GM21360 (cell line): ENCODE results near the gene SMCO4.
"Not testable (repeated sequence)": the region's sequence is repeated elsewhere in the genome, so short reads cannot be mapped to it uniquely, and the experiment has no call there.

Source experiments
- ATAC-seq: cut with Tn5 transposase; IDR thresholded peaks from one replicate; pipeline ENCODE4 v1.9.1; 2021; ENCODE audit warnings: mild to moderate bottlenecking, moderate library complexity; ENCODE audit not compliant: unreplicated experiment

Gene SMCO4, protein sequence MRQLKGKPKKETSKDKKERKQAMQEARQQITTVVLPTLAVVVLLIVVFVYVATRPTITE

DNA sequence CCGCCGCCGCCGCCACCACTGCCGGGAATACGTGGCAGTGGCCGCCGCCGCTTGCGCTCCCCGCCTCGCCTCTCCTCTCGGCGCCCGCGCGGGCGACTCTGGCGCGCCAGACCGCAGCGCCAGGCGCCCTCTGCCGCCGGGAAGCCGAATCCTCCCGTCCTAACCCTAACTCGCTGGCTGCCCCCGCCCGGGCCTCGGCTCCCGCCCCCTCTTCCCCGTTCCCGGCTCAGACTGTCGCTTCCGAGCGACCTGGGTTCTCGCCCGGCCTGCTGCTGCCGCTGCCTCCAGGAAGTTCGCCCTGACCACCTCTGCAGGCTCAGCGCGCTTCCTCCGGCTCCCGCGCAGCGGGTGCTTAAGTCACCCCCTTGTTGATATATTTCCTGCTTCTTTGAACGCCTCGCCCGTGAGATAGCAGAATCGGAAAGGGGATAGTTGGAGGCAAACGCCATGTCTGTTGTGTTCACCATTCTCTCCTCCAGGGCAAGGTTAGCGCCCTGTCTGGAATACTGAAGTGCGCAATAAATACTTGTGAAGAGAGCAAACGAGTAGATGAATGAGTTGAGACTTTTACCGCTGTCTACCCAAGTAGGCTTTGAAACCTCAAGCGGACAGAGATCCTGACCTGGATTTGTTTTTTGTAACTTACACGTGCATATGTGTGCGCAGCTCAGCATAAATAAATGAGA is at the start of gene SMCO4:
SMCO4 (minus strand) TSS at position 100 of the 686 bp plus-strand sequence. CDS start 64,202 bp downstream, outside the sequence.
- ATAC-seq: peak; percentile 69

DNA sequence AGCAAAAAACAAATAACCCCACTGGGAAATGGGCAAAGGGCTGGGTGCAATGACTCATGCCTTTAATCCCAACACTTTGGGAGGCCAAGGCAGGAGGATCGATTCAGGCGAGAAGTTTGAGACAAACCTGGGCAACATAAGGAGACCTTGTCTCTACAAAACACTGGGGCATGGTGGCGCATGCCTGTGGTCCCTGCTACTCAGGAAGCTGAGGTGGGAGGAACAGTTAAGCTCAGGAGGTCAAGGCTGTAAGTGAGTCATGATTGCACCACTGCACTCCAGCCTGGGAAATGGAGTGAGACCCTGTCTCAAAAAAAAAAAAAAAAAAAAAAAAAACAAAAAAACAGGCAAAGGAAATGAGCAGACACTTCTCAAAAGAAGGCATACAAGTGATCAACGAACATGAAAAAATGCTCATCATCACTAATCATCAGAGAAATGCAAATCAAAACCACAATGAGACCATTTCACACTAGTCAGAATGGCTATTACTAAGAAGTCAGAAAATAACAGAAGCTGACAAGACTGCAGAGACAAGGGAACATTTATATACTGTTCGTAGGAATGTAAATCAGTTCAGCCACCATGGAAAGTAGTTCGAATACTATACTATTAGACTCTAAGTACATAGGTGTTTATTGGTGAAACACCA is 48.2 kb upstream of the SMCO4 start:
- ATAC-seq: peak; percentile 82

DNA sequence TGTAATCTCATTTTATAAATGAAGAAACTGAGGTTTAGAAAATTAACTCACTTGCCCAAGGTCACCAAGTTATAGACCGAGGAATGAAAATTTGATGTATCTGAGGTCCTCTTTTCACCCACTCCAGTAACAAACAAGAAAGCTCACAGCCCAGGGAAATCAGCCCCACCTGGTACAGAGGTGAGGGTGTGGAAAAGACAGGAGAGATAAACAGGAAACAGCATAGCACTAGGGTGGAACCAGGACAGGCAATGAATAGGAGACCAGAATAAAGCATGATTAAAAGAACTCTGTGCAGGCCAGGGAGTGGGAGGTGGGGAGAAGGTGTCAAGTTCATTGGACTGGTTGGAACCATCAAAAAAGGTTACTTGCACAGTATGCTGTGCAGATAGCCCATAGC is 46.2 kb upstream of the SMCO4 start:
- no peak for ATAC-seq

DNA sequence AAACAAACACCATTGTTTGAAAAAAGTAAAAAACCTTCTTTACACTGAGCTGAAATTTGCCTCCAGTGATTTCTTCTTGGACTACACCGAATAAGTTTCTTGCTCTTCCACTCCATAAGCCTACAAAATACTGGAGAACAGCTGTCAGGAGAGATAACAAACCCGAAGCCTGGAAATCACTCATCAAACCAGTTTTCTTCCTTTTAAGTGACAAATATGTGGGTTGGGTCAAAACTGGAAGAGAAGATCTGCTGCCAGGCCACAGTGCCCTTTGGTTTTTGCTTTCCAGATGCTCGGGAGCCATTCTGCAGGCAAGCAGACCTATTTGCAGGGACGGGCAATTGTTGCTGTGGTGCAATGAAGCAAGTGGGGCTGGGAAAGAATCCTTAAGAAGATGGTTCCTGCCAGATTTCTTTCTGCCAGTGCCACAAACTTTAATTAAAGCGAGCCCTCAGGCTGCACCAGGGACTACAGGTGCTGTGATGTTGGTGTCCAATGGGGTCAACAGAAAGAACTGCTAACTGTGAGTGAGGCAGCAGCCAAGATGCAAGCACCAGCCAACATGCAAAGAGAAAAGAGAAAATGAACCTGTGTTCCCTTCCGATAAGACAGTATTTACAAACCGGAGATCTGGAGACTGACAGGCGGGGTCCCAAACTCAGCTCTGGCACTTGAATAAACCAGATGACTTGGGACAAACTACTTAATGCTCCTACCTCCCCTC is 44.8 kb upstream of the SMCO4 start:
- ATAC-seq: no peak

DNA sequence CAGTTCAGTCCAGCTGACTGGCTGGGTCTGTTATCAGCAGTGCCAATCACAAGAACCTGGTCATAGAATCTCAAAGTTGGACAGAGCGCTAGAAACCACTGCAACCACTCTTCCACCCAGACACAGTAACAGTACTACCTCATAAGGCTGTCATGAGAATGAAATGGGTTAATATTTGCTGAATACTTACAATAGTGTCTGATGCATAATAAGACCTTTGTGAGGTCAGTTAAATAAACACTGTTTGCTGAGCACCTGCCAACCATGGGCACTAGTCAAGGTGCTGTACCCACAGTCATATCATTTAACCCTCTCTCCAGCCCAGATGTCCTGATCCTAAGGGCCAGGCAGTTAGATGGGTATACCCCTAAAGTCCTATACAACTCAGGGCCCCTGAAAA is 44.2 kb upstream of the SMCO4 start:
- ATAC-seq: not testable (repeated sequence)

DNA sequence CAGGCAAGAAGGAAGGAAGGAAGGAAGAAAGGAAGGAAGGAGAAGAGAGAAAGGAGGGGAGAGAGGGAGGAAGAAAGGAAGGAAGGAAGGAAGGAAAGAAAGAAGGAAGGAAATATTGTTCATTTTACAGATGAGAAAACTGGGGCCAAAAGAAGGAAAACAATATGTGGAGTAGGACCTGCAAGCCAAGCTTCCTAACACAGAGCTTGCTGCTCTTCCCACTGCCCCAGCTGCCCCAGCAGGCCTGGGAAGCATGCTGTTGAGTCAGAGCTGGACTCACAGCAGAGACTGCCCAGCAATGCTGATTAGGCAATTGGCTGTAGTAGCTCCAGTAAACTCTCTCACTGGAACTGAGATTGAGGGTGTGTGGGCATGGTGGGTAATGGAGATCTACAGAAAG is 42.6 kb upstream of the SMCO4 start:
- no peak for ATAC-seq

DNA sequence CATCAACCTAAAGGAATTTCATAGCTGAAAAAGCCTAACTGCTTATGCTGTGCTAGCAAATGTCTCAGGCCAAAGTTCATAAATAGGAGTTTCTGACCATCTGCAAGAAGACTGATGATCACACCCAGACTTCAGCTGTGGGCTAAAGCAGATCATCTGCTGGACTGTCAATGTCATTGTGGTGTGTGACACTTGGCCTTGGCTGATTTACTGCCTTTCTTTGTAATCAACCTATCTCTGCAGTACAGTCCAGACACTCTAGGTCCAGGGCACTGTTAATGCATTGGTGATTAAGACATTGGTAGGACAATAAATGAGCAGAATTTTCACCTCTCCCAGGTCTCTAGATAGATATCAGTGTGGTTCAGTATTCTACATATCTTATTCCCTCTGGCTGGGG is 40.3 kb upstream of the SMCO4 start:
- no peak for ATAC-seq

DNA sequence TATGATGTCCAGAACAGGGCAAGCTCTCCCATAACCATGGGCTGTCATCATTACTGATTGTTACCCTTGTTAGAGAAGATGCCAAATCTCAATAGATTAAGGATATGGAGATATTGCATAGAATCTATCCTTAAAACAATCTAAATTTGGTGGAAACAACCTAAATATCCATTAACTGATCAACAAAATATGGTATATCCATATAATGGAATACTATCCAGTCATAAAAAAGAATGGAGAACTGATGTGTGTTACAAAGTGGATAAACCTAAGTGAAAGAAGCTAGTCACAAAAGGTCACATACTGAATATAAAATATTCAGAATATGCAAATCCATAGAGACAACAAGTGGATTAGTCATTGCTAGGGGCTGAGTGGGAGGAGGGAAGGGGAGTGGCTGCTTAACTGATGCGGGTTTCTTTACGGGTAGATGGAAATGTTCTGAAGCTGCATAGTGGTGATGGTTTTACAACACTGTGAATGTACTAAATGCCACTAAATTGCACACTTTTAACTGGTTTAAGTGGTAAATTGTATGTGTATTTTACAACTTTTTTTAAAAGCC is 36.1 kb upstream of the SMCO4 start:
- no peak for ATAC-seq

DNA sequence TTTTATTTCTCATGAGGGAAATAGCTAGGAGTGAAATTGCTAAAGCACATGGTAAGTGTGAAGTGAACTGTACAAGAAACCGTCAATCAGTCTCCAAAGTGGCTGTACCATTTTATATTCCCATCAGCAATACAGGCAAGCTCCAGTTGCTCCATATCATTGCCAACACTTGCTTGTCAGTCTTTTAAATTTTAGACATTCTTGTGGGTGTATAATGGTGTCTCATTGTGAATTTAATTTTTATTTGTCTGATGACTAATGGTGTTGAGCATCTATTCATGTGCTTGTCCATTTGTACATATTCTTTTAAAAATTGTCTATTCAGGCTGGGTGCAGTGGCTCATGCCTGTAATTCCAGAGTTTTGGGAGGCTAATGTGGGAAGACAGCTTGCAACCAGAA is 34.1 kb upstream of the SMCO4 start:
- no peak for ATAC-seq

DNA sequence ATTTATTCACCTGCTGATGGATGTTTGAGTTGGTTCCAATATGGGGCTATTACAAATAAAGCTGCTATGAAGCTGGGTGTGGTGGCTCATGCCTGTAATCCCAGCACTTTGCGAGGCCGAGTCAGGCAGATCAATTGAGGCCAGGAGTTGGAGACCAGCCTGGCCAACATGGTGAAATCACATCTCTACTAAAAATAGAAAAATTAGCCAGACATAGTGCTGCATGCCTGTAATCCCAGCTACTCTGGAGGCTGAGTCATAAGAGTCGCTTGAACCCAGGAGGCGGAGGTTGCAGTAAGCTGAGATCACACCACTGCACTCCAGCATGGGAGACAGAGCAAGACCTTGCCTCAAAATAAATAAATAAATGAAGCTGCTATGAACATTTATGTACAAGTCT is 33.7 kb upstream of the SMCO4 start:
- ATAC-seq: not testable (repeated sequence)

DNA sequence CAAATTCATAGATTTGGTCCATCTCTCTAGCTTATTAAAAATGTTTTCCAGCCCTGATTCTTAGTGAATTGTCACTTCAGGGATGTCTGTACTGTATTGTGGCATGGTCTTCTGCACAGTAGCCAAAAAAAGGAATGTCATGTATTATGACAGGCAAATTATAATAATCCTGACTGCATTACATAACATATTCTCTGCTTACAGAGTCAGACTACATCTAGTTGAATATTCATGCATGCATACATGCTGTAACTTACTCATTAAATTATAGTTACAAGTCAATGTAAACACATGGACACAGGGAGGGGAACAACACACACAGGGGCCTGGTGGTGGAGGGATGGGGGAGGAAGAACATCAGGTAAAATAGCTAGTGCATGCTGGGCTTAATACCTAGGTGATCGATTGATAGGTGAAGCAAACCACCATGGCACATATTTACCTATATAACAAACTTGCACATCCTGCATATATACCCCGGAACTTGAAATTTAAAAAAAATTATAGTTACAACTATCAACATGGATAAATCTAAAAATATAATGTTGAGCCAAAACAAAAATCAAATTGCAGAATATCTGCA is 31.5 kb upstream of the SMCO4 start:
- no peak for ATAC-seq

DNA sequence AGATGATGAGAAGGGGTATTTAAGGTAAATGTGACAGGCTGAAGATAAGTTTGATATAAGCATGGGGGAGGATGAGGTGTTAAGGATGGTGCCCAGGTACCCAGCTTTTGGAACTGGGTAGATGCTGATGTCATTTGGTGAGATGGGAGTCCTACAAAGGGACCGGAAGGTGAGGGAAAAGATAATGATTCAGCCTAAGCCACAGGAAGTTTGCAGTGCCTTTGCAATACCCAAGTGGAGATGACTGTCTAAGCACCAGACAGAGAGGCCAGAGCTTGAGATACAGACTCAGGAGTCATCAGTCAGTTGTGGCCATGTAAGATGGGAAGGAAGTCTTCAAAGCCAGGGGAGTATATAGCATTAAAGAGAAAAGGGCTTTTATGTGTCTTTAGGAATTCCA is 30.0 kb upstream of the SMCO4 start:
- no peak for ATAC-seq

DNA sequence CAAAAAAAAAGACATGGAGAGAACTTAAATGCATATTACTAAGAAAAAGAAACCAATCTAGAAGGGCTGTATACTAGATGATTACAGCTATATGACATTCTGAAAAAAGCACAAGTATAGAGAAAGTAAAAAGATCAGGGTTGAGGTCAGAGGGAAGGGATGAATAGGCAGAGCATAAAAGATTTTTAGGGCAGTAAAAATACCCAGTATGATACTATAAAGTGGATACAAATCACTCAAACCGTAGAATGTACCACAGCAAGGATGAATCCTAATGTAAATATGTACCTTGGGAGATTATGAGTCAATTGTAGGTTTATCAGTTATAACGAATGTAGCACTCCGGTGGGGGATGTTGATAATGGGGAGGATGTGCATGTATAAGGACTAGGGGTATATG is 29.4 kb upstream of the SMCO4 start:
- no peak for ATAC-seq

DNA sequence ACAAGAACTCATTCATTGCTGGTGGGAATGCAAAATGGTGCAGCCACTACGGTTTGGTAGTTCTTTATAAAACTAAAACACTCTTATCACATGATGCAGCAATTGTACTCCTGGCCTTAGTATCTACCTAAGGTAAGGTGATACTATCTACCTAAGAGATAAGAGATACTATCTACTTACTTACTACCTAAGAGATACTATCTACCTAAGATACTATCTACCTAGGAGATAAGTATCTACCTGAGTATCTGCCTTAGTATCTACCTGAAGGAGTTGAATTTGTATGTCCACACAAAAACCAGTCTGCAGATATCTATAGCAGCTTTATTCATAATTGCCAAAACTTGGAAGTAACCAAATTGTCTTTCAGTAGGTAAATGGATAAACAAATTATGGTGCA is 29.0 kb upstream of the SMCO4 start:
- ATAC-seq: no peak

DNA sequence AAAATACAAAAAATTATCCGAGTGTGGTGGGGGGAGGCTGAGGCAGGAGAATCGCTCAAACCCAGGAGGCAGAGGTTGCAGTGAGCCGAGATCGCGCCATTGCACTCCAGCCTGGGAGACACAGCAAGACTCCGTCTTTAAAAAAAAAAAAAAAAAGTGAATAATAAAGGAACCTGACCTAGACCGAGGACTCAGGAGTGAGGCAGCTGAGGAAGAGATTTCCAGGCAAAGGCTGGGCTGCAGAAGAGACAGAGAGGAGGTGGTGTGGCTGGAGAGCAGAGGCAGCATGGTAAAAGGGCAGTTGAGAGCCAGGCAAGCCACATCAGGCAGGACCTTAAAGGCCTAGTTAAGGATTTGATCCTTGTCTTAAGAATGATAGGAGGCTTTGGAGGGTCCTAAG is 28.4 kb upstream of the SMCO4 start:
- no peak for ATAC-seq

DNA sequence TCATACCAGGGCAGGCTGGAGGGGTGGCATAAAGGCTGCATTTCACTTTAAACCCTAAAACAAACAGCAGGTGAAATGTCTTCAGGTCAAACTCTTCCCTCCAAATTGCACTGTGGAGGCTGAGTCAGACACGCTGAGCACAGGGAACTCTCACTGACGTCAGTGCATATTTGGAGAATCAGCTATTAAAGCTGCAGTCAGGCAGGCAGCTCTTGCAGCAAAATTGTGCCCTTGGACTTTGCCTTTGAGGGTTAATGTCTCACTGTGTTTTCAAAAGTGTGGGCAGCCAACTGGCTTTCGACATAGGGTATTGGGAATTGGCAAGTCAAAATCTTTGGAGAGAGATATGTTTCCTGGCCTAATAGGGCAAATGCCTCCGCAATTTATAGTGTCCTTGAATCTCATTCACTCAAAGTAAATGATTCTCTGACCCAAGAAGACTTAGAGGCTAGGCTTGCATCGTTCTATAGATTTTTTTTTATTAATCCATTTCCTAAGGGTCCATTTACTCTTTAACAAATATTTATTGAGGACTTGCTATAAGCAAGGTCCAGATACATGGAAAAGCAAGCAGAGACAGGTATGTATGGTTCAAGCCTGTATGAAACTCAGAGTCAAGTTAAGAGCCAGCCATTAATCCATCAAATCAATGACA is 27.7 kb upstream of the SMCO4 start:
- ATAC-seq: no peak

DNA sequence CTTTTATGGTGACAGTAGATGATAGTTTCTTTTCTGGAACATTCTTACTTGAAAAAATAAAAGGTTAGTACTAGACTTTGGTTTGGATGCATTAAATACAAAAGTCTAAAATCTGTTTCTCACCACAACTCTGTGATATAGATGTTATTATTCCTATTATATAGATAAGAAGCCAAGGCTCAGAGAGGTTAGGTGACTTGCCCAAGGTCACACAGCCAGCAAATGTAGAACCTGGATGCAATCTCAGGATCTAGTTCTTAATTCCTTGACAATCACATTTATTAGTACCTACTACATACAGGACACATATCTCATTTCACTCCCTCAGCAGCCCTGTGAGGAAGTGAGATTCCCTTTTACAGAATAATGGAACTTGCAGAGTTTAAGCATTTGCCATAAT is 26.3 kb upstream of the SMCO4 start:
- ATAC-seq: no peak

DNA sequence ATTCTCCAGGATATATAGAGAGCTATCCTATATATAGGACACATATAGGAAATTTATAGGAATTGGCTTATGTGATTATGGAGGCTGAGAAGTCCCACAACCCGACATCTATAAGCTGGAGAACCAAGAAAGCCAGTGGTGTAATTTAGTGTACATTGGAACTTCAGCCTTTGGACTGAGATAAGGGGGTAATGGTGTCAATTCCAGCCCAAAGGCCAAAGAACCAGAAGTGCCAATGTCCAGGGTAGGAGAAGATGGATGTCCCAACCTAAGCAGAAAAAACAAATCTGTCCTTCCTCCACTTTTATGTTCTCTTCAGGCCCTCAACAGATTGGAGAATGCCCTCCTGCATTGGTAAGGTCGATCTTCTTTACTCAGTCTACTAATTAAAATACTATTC is 25.5 kb upstream of the SMCO4 start:
- ATAC-seq: no peak

DNA sequence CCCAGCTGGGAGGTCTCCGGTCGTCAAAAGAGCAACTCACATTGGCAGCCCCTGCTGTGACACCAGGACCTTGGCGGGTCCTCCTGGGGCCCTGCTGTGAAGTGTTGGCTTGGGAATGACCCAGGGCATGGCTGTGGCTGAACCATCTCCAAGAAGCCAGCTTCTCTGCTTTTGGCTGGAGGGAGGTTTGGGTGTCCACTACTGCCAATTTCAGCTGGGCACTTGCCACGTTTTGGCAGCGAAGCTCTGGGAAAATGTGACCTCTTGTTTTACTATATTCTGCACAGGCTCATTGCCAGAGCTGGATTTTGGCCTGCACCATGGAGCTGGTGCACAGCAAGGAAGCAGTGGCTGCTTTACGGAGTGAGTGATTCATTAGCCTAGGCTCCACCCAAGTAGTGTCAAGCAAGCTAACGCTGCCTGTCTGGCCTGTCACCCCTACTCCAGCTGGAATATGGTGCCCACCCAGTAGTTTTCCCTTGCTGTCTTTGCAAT is 24.3 kb upstream of the SMCO4 start:
- ATAC-seq: no peak

DNA sequence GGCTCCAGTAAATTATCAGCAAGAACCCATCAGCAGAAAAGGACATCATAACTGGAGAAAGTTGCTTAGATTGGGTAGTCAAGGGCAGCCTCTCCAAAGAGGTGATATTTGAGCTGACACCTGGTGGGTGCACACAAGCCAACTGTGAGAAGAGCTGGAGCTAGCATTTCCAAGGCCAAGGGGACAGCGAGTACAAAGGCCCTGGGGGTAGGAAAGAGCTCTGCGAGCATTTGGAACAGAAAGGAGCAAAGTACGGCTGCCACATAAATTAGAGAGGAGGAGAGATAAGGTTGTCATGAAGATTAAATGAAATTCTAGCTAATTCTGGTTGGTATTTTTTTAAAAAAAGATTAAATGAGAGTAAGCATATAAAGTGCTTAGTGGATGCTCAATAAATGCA is 21.7 kb upstream of the SMCO4 start:
- no peak for ATAC-seq

DNA sequence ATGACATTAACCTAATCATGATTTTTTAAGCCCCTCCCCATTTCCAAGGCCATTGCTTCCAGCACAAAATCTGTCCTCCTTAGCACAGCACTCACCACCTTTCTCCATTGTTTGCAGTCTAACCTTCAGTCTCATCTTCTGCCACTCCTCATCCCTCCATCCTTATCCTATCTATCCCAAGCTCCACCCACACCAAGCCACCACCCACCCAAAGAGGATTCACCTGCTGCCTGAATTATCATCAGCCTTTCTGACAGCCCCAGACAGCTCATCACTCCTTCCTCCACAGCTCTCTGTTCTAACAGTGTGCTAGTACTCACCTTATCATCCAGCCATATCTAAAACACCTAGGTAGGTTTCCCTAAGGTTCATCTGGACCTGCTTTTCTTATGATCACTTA is 20.7 kb upstream of the SMCO4 start:
- no peak for ATAC-seq
